Measurements from ENCODE around the gene LRMDA.
A peak's percentile ranks its signal among the peaks of the same experiment; 100 is the strongest.

The LRMDA gene

DNA sequence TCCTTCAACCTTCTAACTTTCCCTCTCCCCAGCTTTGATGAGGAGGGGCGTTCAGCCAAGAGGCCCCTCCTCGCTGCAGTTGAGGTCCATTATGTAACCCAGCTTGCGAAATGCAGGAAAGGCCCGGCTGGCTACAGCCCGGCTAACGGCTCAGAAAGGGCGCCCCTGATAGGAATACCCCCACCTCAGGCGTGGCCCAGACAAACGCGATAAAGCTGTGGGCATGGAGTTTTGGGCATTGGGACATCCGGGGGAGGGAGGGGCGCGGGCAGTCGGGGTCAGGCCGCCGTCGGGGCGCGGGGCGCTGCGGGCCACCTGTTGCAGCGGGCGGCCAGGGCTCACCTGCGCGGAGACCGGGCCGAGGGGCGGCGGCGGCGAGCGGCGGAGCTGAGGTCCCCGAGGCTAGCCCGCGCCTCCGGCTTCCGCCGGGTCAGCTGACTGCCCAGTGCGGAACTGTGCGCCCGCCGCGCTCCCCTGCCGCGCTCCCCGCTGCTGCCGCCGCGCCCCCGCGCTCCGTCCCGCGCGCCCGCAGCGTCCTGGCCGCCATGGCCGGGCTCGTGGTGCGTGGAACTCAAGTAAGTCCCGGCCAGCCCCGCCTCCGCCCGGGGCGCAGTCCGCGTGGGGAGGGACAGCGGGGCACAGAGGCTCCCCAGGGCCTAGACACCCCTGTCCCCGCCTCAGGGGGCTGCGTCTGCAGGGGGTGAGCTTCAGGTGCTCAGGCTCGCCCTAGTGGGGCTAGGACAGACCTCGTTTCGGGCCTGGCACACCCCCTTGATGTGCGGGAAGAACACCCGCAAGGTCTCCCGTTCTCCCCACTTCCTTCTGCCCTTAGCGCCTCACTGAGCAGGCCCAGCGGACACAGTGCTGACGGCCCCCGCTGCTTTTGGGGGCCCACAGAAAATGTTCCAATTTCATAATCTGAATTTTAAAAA is at the start of gene LRMDA:
Gene LRMDA (plus strand): TSS at position 445 of the 932 bp plus-strand sequence.
- DNase-seq: no peak

DNA sequence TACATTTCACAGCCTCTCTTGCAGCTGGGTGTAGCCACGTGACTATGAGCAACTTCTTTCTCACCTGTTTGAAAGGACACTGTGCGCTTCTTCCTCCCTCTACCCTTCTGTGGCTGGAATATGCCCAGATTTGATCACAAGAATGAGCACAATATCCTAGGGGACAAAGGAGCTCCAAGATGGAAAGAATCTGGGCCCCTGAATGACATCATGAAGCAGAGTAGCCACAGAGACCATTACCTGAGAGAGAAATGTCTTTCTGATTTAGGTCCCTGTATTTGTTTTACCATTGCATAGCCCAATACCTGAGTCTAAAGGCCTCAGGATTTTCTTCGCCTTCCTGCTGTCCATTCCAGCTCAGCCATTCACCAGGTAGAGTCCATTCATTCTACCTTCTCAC is 45.3 kb upstream of the LRMDA start:
- DNase-seq: no peak

DNA sequence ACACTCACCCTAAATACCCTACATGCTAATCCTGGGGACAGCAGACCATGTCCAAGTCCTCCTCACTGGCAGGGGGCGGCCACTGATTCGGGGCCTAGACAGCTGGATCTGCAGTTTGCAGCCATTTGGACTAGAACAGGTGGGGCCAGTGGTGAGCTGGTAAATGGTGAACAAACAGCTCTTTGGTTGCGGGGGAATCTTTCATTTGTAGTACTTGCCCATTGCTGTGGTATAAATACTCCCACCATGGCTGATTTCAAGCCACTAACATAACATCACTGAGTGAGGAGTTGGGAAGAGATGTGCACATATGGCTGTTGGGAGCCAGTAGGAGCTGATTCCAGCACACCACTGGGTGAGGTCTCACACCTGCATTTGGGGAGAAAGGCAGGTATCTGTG is 43.3 kb upstream of the LRMDA start:
- no peak for DNase-seq

DNA sequence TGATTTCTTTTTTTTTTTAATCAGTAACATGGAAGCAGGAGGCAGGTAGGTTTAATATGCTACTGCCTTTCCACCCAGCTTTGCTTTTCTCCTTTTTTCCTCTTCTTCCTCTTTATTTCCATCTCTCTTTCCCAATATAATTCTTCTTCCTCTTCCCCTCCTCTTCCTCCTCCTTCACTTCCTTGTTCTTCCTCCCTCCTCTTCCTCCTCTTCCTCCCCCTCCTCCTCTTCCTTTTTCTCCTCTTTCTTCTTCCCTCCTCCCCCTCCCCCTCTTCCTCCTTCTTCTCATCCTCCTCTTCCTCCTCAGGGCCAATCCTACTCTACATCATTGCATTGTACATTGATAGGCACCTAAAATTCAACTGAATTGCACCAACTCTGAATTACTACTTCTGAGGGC is 41.2 kb upstream of the LRMDA start:
- no peak for DNase-seq

DNA sequence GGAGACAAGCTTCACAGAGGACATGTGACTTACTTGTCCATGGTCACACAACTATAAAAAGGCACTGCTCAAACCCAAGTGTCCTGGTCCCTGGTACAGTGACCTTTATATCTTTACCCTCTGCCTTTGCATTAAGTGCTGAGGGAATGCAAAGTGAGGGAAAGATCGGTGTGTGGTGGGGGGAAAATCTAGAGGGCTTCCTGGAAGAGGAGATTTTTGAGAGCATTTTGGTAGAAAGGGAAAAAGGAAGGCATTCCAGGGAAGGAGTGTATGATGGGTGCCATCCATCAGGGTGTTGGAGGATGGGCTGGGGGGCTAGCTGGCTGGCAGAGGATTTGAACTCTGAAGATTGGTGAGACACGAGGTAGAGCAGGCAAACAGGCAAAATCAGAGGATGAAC is 39.2 kb upstream of the LRMDA start:
- no peak for DNase-seq

DNA sequence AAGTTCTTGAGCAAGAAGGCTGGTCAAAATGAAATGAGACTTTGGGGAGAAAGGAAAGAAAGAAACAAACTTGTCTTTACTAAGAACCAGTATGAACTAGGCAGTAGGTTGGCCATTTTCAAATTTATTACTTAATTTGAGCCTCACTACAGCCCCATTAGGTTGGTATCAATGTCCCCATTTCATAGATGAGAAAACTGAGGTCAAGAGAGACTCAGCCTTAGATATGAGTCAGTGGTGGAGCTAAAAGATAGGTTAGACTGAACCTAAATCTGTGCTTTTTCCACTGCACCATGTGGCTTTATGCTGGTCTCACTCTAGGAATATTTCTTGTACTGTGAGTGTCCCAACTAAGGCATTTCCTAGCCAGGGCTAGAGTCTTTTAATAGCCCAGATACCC is 38.7 kb upstream of the LRMDA start:
- DNase-seq: no peak

DNA sequence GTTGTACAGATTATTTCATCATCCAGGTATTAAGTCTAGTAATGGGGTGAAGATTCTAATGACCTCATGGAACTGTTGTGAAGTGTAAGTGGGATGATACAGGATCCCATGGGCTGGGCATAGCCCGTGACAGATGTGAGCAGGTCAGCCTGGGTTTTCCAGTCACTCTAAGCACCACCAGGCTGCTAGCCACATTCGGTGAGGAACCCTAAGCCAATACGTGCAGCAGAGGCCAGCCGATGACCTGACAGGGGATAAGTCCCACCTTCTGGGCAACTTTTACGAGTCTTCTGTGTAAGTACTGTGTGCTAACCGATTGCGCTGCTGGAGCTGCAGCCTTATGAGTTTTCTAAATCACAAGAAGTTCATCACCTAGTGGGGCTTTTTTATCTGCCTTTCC is 37.2 kb upstream of the LRMDA start:
- DNase-seq: no peak

DNA sequence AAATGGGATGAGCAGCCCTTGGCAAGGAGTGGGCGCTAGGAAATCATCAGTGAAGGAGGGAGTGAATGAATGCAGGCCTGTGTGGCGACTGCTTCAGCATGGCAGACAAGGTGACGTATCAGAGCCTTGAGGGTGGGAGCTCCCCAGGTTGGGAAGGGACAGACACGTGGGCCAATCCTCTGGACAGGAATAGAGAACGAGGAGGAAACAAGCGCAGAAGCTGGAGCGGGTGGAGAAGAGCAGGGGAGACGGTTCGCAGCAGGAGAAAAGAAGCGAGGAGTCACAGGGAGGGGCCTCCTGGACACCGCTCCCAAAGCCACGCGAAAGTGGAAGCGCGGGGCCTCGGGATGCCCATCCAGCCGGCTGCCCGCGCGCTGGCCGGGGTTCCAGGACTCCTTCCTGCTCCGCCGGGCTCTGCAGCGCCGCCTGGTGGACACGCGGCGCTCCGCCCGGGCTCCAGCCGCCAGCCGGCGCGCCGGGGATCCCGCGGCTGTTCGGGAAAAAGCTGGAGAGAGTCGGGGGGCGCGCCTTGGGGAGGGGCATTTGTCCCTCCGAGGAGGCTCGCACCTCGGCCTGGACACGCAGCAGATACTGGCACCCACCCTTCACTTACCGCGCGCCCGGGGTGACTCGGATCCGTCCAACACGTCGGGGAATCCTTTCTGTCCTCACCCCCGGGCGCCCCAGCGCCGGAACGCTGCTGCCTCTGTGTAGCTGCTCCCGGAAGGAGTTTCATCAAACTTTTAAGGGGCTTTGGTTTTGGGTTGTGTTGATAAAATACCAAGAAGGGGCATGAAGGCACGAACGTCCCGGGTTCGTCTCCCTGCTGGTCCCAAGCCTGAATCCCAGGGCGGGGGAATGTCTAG is 36.1 kb upstream of the LRMDA start:
- DNase-seq: no peak

DNA sequence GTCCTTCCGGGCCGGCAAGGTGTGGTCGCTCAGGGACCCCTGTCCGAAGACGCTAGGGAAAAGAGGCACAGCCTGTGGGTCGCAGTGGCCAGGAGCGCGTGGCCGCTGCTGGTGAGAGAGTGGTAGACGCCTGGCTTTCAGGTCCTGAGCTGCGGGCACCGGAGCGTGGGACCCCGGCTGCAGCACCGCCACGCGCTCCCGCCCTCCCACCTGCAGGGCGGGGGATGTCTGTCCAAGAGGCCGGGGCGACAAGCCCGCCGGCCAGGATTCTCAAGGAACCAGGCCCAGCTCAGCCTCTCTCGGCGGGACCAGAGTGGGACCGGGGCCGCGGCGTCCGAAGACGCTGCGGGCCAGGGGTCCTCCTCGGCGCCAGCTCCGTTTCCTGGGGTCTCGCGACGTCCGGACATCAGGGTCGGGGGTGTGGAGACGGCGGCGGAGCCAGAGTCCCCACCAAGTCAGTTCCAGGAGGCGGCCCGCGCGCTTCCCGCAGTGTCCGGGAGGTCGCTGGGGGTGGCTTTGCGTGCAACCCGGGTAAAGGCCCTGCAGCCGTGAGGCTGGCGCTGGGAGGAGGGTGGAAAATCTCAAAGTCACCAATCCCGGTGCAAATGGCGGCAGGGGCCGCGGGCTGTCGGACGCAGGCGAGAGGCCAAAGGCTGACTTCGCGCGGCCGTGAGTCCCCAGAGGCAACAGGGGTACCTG is 35.3 kb upstream of the LRMDA start:
- DNase-seq: no peak

DNA sequence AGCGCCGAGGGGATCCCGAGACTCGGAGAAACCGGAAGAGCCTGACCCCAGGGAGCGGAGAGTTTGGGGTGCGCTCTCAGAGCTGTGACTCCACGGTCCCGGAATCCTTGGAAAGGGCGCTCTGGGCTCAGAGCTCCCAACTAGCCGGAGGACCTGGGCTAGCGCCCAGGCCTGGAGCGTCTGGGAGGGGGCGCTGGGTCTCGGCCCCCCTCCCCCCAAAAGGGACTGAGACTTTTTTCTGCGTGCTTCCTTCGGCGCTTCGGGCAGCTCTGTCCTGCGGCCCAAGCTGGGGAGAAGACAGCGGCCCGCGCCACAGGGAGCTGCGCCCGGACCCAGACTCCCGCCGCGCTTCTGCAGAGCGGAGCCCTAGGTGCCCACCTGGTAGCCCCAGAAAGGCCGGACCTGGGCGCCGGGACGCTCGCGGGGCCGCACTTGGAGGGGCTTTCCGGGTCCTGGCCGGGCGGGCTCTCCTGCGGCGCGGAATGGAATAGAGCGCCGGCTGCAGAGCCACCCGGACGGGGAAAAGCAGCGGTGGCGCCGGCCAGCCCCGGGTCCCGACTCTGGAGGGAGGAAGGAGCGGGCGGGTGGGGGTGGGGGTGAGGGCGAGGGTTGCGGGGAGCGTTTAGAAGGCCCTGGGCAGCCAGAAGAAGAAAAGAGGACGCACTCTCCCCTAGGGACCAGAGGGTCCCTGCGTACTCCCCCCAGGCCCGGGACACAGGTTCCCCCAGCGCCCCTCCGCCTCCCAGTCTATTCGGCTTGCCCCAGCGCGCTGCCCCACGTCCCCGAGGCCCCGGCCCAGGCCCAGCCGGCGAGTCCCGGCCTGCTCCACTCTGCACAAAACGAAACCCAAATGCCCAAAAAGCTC is 34.6 kb upstream of the LRMDA start:
- DNase-seq: no peak

DNA sequence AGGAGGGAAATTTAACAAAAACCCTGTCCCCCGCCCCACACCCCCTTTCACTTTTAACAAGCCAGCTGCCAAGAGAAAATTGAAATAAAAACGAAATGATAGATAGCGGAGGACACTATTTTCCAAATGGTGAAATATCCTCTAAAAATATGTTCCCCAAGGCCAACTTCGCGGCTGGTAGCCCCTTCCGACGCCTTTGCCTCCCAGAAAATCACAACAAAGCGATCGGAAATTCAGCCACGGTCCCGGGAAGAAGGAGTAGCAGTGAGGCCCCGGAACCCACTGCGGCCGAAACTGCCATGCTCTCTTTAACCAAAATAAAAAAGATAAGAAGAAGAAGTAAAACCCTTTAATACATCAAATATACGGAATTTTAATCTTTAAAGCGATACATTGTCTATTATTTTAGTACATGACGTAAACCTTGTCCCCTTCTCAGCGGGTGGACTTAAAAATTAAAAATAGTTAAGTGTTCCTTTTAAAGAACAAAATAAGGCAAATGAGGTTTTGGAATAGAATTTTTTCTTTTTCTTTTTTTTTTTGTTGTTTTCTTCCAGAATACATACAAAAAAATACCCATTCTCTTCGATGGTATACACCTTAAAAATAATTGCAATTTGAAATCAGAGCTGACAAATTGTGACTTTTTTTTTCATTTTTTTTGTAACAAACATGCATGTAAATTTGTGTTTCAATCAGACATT is 33.8 kb upstream of the LRMDA start:
- DNase-seq: no peak

DNA sequence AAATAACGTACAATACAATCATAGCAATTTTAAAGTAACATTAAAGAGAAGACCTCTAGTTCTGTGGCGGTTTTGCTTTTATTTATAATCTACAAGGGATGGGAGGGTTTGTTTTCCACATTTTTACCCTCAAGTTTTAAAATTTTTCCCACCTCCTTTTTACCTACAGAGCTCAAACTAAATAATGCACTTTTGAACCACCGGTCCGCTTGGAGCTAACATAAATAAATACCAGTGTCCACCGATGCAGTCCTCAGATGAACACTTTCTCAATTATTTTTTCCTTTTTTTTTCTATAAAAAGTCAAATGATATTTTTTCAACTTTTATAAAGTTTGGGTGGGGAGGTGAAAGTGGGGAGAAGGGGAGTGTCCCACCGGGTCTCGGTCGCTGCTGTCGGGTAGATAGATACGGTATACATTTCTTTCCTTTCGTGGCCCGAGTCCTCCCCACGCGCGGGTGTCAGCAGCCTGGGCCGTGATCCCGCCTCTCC is 33.2 kb upstream of the LRMDA start:
- DNase-seq: no peak

DNA sequence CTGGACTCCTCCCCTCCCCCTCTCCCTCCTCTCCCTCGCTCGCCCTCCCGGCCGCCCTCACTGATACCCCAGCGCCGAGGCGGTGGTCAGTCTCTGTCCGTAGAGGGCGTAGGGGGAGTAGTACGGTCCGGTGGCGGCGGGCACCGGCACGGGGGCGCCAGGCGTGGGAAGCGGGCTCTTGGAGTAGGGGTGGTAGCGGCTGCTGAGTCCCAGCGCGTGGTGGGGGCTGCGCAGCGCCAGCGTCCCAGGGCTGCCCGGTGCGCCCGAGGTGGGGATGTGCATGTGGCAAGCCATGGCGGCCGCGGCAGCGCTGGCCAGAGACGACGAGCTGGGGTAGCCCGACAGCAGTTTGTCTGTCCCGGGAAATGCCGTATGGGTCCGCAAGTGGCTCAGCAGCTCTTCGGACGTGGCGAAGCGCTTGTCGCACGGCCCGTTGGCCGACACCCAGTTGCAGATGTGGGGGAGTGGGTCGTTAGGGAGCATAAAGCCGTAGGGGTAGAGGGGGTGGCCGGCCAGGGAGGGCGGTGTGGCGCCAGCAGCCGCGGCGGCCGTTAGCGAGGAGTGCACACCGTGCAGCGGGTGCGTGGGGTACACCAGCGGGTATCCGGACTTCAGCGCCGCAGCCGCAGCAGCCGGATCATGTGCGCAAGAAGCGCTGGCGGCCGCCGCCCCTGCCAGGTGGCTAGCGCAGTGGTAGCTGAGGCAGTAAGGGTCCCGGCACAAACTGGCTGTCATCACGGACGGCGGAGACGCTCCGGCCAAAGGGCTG is 32.5 kb upstream of the LRMDA start:
- DNase-seq: no peak

DNA sequence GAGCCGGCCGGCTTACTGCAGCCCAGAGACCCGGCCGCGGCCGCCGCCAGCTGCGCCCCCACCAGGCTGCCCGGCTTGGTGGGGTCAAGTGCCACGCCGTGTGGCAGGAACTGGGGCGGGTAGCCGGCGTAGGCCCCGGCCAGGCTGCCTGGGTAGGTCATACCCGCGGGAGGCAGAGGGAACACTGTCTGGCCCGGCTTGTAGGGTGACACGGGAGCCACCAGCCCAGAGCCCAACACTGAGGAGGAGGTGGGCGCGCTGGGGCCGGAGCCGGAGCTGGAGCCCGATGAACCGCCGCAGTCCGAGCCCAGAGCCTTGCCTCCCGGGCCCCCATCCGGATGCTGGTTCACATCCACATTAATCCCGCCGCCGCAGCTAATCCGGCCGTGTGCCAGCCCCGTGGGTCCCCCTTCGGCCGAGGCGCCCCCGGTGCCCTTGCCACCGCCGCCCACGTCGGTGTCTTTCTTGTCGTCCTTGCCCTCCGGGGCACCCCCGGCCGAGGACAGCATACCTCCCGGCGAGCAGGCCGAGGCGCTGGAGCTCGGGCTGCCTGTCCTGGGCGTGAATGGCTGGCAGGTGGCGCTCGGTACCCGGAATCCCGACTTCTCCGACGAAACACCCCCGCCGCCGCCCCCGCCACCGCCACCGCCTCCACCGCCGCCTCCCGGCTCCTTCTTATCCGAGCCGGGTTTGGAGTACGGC is 31.8 kb upstream of the LRMDA start:
- DNase-seq: peak; percentile 49

DNA sequence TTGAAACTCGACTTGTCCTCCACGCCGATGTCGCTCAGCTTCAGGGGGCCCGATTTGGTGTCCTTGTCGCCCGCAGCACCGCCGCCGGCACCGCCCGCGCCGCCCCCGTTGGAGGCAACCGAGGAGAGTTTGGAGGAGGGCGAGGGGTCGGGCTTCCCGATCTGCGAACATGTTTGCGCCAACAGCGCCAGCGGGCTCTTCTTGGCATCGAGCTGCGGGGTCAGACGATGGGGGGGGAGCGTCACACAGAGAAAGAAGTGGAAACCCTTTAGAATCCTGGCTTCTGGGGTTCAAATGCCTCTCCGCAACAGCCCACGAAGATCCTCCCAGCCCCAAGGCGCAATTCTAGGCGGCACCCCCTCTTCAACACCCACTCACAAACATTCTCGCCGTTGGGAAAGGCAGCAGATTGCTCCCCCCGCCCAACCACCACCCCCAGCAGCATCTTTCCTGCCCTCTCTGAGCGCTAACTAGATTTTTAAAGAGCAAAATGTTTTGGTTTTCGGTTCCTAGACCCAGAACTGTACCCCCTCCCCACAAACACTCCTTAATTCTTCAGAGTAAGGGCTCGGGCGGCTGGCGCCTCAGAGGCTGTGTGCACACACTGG is 31.2 kb upstream of the LRMDA start:
- no peak for DNase-seq

DNA sequence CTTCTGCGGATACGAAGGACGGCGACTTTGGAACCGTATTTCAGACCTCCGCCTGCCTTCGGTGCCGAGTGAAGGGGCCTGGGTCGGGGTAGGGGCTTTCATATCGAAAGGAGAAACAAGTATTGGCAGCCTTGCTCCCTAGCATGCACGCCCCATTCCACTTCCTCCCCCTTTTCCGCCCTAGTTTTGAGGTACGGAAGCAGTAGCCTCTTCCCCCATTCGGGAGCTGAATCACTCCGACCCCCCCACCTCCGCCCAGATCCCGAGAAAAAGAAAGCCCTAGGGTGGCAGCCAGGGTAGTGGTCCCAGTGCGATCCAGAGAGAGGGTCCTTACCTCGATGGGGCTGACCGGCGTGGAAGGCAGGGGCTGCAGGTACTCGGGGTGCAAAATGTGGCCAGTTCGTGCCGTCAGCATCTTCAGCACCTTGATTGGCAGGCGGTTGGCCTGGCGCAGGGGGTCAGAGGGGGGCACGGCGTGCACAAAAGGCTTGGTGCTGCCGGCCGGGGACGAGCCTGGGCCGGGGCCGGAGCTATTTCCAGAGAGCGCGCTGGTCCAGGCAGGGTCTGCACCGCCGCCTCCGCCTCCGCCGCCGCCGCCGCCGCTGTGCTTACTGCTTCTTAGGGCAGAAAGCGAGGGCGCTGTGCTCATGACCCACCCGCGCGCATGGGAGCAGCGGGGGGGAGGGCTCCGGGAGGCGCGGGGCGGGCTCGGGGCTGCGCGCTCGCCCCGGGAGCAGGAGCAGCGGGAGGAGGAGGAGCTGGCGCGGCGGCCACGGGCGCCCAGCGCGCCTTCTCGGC is 30.5 kb upstream of the LRMDA start:
- peak; percentile 36 for DNase-seq

DNA sequence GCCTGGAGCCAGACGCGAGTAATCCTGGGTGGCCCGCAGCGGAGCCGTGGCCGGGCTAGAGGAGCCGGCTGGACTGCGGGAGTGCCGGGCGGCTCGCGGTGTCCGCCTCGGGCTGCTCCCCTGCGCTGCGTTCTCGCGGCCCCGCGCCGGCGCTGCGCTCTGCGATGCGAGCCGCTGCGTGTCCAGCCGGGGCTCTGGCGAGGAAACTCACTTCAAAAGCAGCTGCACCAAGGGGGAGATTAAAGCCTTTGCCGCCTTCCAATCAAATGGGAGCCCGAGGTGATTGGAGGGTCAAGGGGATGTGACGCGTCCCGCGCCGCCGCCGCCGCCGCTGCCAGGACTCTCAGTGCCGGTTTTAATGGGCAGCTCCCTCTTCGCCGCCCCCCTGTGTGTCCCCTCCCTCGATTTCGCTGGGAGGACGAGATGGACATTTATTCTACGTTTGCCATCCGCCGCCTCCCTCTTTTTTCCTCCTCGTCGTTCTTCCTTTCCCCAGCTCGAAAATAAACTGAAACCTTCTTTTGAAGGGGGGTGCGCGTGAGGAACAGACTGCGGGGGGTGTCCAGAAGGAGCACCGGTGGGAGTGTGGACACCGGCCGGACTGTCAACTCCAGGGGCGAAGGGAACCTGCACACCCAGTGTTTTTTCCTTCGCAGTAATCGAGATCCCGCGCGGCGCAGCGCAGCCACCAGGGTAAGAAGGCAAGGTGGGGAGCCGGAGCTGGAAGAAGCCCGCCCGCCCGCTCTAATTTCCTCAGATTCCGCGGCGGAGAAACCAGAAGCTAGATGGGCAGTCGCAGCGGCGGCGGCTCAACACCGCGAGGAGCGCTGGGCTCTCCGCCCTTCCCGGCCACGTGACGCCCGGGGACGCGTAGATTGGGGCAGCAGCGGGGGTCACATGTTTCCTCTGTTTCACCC is 29.6 kb upstream of the LRMDA start, which contains the start of gene ZNF503:
Gene ZNF503 (minus strand): TSS at position 196 of the 917 bp plus-strand sequence. CDS start 345 bp downstream, outside the sequence.
- DNase-seq: peak; percentile 44
